NCI-H2029 treated with DMSO at 0.1 percent for 48 hours (cell line): ENCODE measurements around the gene HTR3A.
"Not testable (repeated sequence)": the region's sequence is repeated elsewhere in the genome, so short reads cannot be mapped to it uniquely, and the experiment has no call there.

Experiments used
- DNase-seq: peaks from one replicate; lab custom pipeline; 2025; lab: John Stamatoyannopoulos, UW

Gene HTR3A

GRCh38 chr11:113974741-113975470 lies at the start of gene HTR3A:
HTR3A (plus strand) TSS chr11:113975108; CDS start chr11:113975326, 218 bp downstream.
- DNase-seq: peak; percentile 91

GRCh38 chr11:113926273-113927197 lies 48.4 kb upstream of the HTR3A start:
- no peak for DNase-seq

GRCh38 chr11:113928311-113928710 lies 46.6 kb upstream of the HTR3A start:
- no peak for DNase-seq

- DNase-seq: no peak
Measured at GRCh38 chr11:113932788-113933187, 42.1 kb upstream of the HTR3A start.

- DNase-seq: not testable (repeated sequence)
Measured at GRCh38 chr11:113934193-113934592, 40.7 kb upstream of the HTR3A start.

GRCh38 chr11:113934761-113935160 lies 40.1 kb upstream of the HTR3A start:
- no peak for DNase-seq

- DNase-seq: no peak
Measured at GRCh38 chr11:113935858-113936257, 39.0 kb upstream of the HTR3A start.

DNA sequence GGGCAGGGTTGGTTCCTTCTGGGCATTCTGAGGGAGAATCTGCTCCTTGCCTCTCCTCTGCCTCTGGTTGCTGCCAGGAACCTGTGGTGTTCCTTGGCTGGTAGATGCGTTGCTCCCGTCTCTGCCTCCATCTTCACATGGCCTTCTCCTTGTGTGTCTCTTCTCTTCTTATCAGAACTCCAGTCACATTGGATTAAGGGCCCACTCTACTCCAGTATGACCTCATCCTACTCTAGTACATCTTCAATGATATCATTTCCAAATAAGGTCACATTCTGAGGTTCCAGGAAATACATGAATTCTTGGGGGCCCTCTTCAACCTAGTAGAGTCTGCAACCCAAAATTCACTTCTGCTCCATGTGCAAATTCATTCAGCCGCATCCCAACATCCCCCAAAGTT lies 37.0 kb upstream of the HTR3A start:
- no peak for DNase-seq

- DNase-seq: no peak
Measured at GRCh38 chr11:113942256-113942655, 32.7 kb upstream of the HTR3A start.

GRCh38 chr11:113946162-113946561 lies 28.7 kb upstream of the HTR3A start:
- not testable (repeated sequence) for DNase-seq

DNA sequence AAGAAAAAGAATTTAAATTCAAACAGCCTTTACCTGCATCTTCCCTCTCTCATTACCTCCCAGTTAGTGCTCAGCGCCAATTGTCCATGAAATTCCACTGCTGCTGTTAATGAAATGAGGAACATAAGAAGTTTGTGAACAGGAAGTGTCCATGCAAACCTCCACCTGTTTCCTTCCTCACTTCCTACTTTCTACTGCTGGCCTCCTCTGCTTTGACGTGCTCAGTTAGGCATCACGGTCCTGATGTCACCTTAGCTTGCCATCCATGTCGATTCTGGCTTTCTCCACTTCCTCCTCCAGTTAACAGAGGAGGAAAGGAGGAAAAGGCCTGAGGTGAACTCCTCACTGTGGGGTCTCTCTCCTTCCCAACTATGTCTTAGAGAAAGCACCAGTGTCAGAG lies 26.9 kb upstream of the HTR3A start:
- no peak for DNase-seq

- no peak for DNase-seq
Measured at GRCh38 chr11:113949891-113950290, 25.0 kb upstream of the HTR3A start.

GRCh38 chr11:113951537-113951936 lies 23.4 kb upstream of the HTR3A start:
- DNase-seq: no peak

GRCh38 chr11:113952070-113952469 lies 22.8 kb upstream of the HTR3A start:
- no peak for DNase-seq

DNA sequence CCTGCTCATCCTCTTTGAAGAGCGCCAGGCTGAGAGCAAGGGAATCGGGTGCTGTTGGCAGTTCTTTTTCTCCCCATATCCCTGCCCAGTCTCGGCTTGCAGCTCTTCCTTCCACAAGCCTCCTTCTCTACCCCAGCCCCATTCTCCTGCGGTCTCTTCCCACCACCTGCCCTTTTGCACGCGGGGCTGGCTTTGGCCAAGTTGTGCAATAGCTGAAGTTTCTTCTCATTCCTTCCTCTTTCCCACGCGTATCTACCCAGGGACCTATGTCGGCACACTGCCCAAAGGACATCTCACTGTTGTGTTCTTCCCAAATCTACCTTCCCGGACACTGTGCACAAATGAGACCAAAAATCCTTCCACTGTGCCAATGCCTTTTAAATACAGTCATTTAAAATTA lies 22.3 kb upstream of the HTR3A start:
- DNase-seq: no peak

DNA sequence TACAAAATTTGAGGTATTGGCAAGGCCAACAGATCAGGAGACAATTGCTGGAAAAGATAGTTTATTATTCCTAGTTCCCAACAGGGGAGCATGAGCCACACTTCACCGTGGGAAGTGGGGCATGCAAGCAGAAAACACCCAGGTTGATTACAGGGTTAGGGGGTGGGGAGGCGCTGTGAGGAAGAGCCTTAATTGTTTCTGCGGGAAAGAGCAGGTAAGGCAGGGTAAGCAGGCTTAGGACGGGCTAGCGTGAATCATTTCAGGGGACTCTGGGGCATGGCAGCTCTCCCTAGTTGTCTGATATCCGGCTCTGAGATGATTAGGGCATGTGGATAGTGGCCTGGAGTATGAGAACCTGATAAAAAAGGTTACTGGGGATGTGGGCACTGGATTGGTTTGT lies 20.7 kb upstream of the HTR3A start:
- no peak for DNase-seq

DNA sequence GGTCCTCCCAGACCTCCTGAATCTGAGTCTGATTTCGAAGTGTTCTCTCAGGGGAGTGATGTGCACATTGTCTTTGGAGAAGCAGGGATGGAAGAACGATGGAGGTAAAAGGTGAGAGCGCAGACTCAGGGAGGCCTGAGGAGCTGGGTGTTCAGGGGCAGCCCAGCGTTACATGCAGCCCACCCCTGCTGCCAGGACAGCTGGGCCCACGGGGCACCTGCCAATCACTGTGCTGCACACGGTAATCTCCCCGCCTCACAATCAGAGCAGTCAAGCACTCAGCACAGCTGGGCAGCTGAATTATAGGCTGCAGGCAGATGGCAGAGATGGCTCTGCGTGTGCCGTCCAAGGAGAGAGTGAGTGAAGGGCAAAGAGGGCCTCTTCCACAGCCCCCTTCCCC lies 17.9 kb upstream of the HTR3A start:
- no peak for DNase-seq

DNA sequence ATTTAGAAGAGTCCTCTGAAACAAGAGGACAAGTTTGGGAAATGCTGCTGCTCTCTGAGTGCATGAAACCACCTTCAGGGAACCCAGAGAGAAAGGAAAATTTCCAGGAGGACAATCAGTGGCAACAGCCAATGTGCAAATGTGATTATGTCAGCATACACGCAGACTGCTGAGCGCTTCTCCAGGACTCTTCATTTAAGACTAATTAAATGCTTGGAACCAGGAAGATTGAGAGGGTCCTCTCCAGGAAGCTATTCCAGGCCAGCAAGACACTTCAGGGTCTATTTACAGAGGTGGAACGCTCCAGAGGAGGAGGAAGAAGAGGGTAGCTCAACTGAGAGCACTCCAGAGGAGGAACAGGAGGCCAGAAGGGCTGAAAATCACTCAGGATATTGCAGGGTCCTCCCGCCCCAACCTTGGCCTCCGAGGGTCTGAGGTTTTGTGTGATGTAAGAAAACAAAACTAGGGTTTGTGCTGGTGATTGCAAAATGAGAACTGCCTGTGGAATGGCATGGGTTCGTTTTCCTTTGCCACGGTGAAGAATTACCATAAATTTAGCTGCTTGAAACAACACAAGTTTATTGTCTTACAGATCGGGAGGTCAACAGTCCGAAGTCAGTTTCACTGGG lies 14.1 kb upstream of the HTR3A start:
- peak; percentile 17 for DNase-seq

DNA sequence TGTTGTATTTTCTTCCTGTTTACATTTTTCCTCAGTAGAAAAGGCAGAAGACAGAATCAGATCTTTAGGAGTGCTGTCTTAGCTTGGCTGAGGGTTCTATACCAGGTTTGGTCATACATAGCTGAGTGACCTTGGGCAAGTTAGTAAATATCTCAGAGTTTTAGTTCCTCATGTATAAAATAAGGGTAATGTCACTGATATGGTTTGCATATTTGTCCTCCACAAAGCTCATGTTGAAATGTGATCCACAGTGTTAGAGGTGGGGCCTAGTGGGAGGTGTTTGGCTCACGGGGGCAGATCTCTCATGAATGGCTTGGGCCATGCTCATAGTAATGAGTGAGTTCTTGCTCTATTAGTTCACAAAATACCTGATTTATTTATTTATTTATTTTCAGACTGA lies 7.5 kb upstream of the HTR3A start:
- no peak for DNase-seq

GRCh38 chr11:113971506-113972195 lies 3.3 kb upstream of the HTR3A start:
- no peak for DNase-seq

DNA sequence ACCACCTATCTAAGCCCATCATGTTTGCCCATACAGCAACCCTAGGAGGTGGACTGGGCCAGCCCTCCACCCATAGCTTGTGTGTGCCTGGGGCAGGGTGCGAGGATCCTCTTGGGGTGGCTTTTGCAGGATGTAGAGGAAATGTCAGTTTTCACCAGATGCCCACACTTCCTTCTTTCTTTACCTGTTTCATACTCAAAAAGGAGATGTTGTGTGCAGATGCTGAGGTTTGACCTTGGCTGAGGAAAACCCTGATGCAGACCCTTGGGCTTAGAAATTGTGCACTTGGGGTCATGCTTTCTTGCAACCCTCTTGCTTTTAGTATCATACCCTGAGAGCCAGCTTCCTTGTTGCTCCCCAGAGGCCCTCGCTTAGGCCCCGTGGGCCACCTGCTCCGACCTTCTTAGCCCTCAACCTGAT lies 2.2 kb downstream of the HTR3A start:
- no peak for DNase-seq

DNA sequence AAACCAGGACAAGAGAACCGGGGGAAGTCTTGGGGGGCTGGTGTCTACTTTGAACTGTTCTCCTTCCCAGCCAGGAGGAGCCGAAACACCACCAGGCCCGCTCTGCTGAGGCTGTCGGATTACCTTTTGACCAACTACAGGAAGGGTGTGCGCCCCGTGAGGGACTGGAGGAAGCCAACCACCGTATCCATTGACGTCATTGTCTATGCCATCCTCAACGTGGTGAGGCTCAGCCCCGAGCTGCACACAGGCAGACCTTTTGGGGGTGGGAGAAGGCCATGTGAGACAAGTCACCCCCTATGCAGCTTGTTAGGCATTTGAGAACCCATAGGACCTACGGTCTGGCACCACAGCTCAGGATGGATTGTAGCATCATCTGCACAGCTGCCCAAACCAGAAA lies 2.8 kb downstream of the HTR3A start:
- DNase-seq: no peak
